Mesendoderm (in vitro differentiated cells): ENCODE measurements around the gene DZIP1.

ENCODE experiments used
- DNase-seq: peaks from one replicate; pipeline ENCODE4 v3.0.0; 2013
- H2AK5ac ChIP-seq: 2 replicates; pipeline ENCODE4 v1.6.1; 2013; ENCODE audit warnings: low read length, inconsistent platforms
- H2BK120ac ChIP-seq: 2 replicates; pipeline ENCODE4 v1.6.1; 2013; ENCODE audit warnings: low read depth, mild to moderate bottlenecking, low read length, moderate library complexity, mixed read lengths
- H2BK15ac ChIP-seq: replicated peaks from 2 replicates; pipeline ENCODE4 v1.6.1; 2013; ENCODE audit warnings: low read depth, mild to moderate bottlenecking, moderate library complexity
- H2BK5ac ChIP-seq: 2 replicates; pipeline ENCODE4 v1.6.1; 2013; ENCODE audit warnings: low read length, inconsistent platforms
- H3K18ac ChIP-seq: 2 replicates; pipeline ENCODE4 v1.6.1; 2013; ENCODE audit warnings: mild to moderate bottlenecking, low read length, mixed read lengths
- H3K23ac ChIP-seq: one replicate; pipeline ENCODE4 v1.6.1; 2013; ENCODE audit warnings: low read length
- H3K27ac ChIP-seq: 2 replicates; pipeline ENCODE4 v1.5.1; 2013; ENCODE audit warnings: low read depth, mild to moderate bottlenecking, inconsistent platforms, low read length, moderate library complexity
- H3K27me3 ChIP-seq: 2 replicates; pipeline ENCODE4 v1.6.1; 2013; ENCODE audit warnings: low read length, control low read depth, mild to moderate bottlenecking, inconsistent platforms; ENCODE audit not compliant: insufficient read depth, poor library complexity
- H3K36me3 ChIP-seq: 2 replicates; pipeline ENCODE4 v1.6.1; 2013; ENCODE audit warnings: low read length, inconsistent platforms; ENCODE audit not compliant: control insufficient read depth, insufficient read depth
- H3K4ac ChIP-seq: one replicate; pipeline ENCODE4 v1.6.1; 2013; ENCODE audit warnings: low read depth, mild to moderate bottlenecking, low read length, moderate library complexity
- H3K4me1 ChIP-seq: 2 replicates; pipeline ENCODE4 v1.6.1; 2013; ENCODE audit warnings: low read depth, low read length, inconsistent platforms; ENCODE audit not compliant: control insufficient read depth
- H3K4me2 ChIP-seq: 2 replicates; pipeline ENCODE4 v1.6.1; 2013; ENCODE audit warnings: low read length
- H3K4me3 ChIP-seq: 2 replicates; pipeline ENCODE4 v1.5.1; 2013; ENCODE audit warnings: mild to moderate bottlenecking, low read length
- H3K56ac ChIP-seq: one replicate; pipeline ENCODE4 v1.6.1; 2013; ENCODE audit warnings: low read length
- H3K79me1 ChIP-seq: 2 replicates; pipeline ENCODE4 v1.6.1; 2013; ENCODE audit warnings: low read length, inconsistent platforms
- H3K79me2 ChIP-seq: 2 replicates; pipeline ENCODE4 v1.6.1; 2013; ENCODE audit warnings: mild to moderate bottlenecking, low read length; ENCODE audit not compliant: control insufficient read depth, insufficient read depth
- H3K9ac ChIP-seq: 2 replicates; pipeline ENCODE4 v1.6.1; 2013; ENCODE audit warnings: low read length, inconsistent platforms
- H4K5ac ChIP-seq: one replicate; pipeline ENCODE4 v1.6.1; 2013; ENCODE audit warnings: low read length
- H4K8ac ChIP-seq: one replicate; pipeline ENCODE4 v1.6.1; 2013; ENCODE audit warnings: low read depth, mild to moderate bottlenecking, control low read depth, low read length, moderate library complexity
- WGBS: extraction: QIAGEN DNeasy Blood & Tissue Kit; methylation state at CpG from one replicate; pipeline ENCODE4 v1.1.7; 2013; ENCODE audit warnings: low lambda C conversion rate, missing lambda C conversion rate; ENCODE audit not compliant: insufficient coverage; ENCODE audit errors: extremely low coverage; 5-methylcytosine and 5-hydroxymethylcytosine counted together

The DZIP1 gene

DNA sequence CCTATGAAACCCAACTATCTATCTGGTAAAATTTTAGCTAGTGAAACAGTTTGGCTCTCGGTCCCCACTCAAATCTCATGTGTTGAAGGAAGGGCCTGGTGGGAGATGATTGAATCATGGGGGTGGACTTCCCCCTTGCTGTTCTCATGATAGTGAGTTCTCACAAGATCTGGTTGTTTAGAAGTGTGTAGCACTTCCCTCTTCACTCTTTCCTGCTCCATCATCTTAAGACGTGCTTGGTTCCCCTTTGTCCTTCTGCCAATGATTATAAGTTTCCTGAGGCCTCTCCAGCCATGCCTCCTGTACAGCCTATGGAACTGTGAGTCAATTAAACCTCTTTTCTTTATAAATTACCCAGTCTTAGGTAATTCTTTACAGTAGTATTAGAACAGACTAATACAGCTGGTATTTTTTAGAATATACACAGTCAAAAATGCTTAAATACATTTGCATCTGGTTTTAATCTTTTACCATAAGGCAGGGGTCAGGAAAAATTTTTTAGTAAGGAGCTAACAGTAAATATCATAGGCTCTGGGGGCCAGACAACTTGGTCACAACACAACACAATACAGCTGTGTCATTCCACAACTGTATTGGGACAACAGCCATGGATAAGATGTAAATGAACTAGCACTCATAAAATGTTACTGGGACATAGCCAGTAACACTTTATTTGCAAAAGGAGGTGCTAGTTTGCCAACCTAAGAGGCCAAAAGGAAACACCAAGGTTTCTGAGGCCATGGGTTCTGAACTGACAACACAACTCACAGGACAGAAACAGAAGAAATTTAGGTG is 24.3 kb downstream of the DZIP1 start:
- Histone ChIP-seq H3K9ac (no peak overlapping the region), H3K4ac (no peak overlapping the region), H3K27me3 (no peaks in the 10 kb centered on the region), H3K4me2 (no peak overlapping the region), H3K79me2 (no peaks in the 10 kb centered on the region), H3K4me3 (no peak overlapping the region), H3K23ac (no peak overlapping the region), H3K56ac (no peak overlapping the region), H3K79me1 (no peaks in the 10 kb centered on the region), H3K18ac (no peak overlapping the region), H4K8ac (no peak overlapping the region), H3K27ac (no peak overlapping the region), H2BK15ac (no peak overlapping the region), H2BK120ac (no peak overlapping the region), H2AK5ac (no peak overlapping the region), H2BK5ac (no peak overlapping the region), H3K36me3 (peaks cover 12% of the 10 kb centered on the region), H3K4me1 (no peaks in the 10 kb centered on the region), H4K5ac (no peak overlapping the region)
- no CpG with 5 or more reads among the region's 2 CpGs for WGBS
- DNase-seq, result no peak

DNA sequence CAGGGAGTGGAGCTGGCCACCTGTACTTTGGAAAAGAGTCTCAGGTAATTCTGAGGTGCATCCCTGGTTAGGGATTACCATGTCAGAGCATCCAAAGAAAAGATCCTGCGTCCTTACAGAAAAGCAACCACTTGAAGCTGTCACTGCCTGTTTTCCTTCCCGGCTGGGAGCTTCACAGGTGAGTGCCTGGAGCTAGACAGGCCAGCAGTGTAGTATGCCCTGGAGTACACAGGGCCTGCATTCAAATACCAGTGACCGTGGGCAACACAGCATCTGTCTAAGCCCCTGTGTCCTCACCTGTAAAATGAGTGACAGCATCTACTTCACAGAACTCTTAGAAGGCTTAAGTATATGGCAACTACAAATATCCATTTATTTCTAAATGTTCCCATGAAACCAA is 29.0 kb downstream of the DZIP1 start:
- Histone ChIP-seq H3K9ac (no peak overlapping the region), H3K56ac (no peak overlapping the region), H3K27ac (no peak overlapping the region), H3K79me1 (no peaks in the 10 kb centered on the region), H3K23ac (no peak overlapping the region), H3K4me3 (no peak overlapping the region), H2AK5ac (no peak overlapping the region), H3K4me1 (no peaks in the 10 kb centered on the region), H3K4ac (no peak overlapping the region), H3K36me3 (peaks cover 8% of the 10 kb centered on the region), H3K4me2 (no peak overlapping the region), H3K18ac (no peak overlapping the region), H2BK5ac (no peak overlapping the region), H2BK120ac (no peak overlapping the region), H3K79me2 (no peaks in the 10 kb centered on the region), H4K5ac (no peak overlapping the region), H2BK15ac (no peak overlapping the region), H4K8ac (no peak overlapping the region), H3K27me3 (no peaks in the 10 kb centered on the region)
- no peak for DNase-seq
- WGBS, result no CpG with 5 or more reads among the region's 3 CpGs

DNA sequence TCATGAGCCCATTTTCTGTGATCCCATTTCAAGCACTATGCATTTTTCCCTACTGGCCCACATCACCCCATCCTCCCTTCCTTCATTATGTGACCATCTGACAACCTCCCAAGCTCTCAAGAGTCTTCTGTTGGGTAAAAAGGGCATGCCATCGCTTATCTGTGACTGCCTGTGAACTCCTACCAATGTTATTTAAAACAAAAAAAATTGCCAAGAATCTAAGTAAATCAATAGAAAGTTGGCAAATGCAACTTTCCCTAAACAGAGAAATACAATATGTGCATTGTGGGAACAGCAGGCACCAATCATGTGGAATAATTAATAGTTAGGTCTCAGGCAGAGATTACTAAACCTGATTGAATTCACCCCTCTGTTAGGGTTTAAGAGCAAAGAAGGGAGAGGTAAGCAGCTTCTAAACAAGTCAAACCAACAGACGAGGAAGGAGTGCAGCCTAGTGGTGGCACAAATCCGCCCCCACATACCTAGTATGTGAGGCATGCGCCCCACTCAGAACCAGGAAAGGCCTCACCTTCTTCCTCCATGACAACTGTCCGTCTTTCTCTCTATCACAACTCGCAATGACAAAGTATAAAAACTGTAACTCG is 29.8 kb downstream of the DZIP1 start:
- H3K27me3 ChIP-seq, result no peaks in the 10 kb centered on the region
- no peak for DNase-seq
- no peaks in the 10 kb centered on the region for H3K4me1 ChIP-seq
- no peak overlapping the region for H3K23ac ChIP-seq
- no peak overlapping the region for H3K9ac ChIP-seq
- WGBS, result no CpG with 5 or more reads among the region's 7 CpGs
- no peak overlapping the region for H2BK120ac ChIP-seq
- H3K79me2 ChIP-seq, result no peaks in the 10 kb centered on the region
- no peaks in the 10 kb centered on the region for H3K79me1 ChIP-seq
- no peak overlapping the region for H3K4me2 ChIP-seq
- peaks cover 8% of the 10 kb centered on the region for H3K36me3 ChIP-seq
- H2AK5ac ChIP-seq, result no peak overlapping the region
- H4K5ac ChIP-seq, result no peak overlapping the region
- H4K8ac ChIP-seq, result no peak overlapping the region
- H3K4ac ChIP-seq, result no peak overlapping the region
- H3K56ac ChIP-seq, result no peak overlapping the region
- H3K4me3 ChIP-seq, result no peak overlapping the region
- no peak overlapping the region for H2BK5ac ChIP-seq
- no peak overlapping the region for H2BK15ac ChIP-seq
- H3K18ac ChIP-seq, result no peak overlapping the region
- H3K27ac ChIP-seq, result no peak overlapping the region

DNA sequence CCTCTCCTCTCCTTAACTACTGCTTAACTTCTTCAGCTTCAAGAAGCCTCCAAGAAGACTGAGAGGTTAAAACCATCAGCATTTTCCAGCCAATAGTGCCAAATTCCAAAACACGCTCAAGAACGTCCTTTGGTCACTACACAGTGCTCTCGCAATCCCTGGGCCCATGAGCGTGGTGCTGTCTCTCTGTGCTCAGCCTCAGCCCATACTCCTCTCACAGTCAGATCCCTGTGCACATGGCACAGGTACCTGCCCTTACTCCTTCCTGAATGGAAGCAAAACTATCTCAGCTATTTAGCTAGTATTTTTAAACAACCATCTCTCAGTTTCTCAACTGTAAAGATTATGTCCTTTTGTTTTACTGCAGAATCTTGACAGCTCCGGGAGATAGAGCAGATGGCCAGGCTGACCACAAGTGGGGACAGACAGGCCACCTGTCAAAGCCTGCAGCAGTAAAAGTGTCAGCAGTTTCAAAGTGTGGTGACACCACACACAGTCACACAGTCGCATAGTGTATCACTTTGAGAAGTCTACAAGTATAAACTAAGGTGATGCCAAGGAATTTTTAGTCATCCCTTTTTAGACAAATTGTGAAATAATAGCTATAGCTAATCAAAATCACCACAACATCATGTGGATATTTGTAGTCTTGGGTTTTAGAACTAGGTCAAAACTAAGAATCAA is 35.7 kb downstream of the DZIP1 start:
- Histone ChIP-seq H2AK5ac (no peak overlapping the region), H3K56ac (no peak overlapping the region), H3K4me3 (no peak overlapping the region), H2BK5ac (no peak overlapping the region), H3K79me2 (no peaks in the 10 kb centered on the region), H3K9ac (no peak overlapping the region), H4K8ac (peak overlapping the region; percentile 39), H3K27ac (no peak overlapping the region), H3K36me3 (peaks cover 4% of the 10 kb centered on the region), H3K23ac (no peak overlapping the region), H4K5ac (no peak overlapping the region), H2BK120ac (no peak overlapping the region), H3K4me1 (no peaks in the 10 kb centered on the region), H2BK15ac (no peak overlapping the region), H3K79me1 (no peaks in the 10 kb centered on the region), H3K4ac (no peak overlapping the region), H3K18ac (no peak overlapping the region), H3K4me2 (no peak overlapping the region), H3K27me3 (no peaks in the 10 kb centered on the region)
- DNase-seq, result no peak
- WGBS, result no CpG with 5 or more reads among the region's 6 CpGs

DNA sequence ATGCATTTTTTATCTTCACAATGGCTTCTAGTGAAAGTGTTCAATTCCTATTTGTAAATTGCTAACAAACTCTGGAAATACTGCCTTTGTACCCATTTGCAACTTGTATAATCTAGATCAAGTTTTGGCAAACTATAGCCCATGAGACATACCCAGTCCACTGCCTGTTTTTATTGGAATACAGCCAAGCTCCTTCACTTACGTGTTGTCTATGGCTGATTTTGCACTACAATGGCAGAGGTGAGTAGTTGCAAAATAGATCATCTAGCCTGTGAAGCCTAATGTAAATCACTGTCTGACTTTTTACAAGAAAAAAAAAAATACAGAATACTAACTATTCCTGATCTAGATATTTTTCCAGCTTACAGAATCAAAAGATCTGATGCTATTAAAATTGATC is 37.1 kb downstream of the DZIP1 start:
- no peak overlapping the region for H3K23ac ChIP-seq
- no peak overlapping the region for H2BK120ac ChIP-seq
- H3K4me3 ChIP-seq, result no peak overlapping the region
- H3K56ac ChIP-seq, result no peak overlapping the region
- peaks cover 6% of the 10 kb centered on the region for H3K36me3 ChIP-seq
- no peaks in the 10 kb centered on the region for H3K79me2 ChIP-seq
- no peak overlapping the region for H3K18ac ChIP-seq
- H2AK5ac ChIP-seq, result no peak overlapping the region
- no peak overlapping the region for H4K5ac ChIP-seq
- no peaks in the 10 kb centered on the region for H3K27me3 ChIP-seq
- H3K27ac ChIP-seq, result no peak overlapping the region
- WGBS, result no CpG with 5 or more reads among the region's 1 CpG
- no peak overlapping the region for H2BK5ac ChIP-seq
- no peaks in the 10 kb centered on the region for H3K79me1 ChIP-seq
- H3K4me2 ChIP-seq, result no peak overlapping the region
- no peak overlapping the region for H4K8ac ChIP-seq
- no peak overlapping the region for H2BK15ac ChIP-seq
- no peak overlapping the region for H3K9ac ChIP-seq
- H3K4me1 ChIP-seq, result no peaks in the 10 kb centered on the region
- no peak overlapping the region for H3K4ac ChIP-seq
- DNase-seq, result no peak
